Stimulated activated memory B cell treated with anti-CD40 and anti-IgM and Interleukin-4, amounts not matched to agents 10 μg/mL and 1 μg/mL and 100 μg/mL, for 72 hours (primary cell): ENCODE data around the gene PPP2R5D.

ENCODE experiments used
- ATAC-seq: fragments of 150-1000 bp; cut with Tn5 transposase; 2 replicates; pipeline ENCODE4 v1.10.0; 2021
- H3K27ac Mint-ChIP-seq: one replicate; pipeline ENCODE4 v1.8.0; 2022; ENCODE audit warnings: mild to moderate bottlenecking, mixed read lengths
- H3K27me3 Mint-ChIP-seq: one replicate; pipeline ENCODE4 v1.8.0; 2022; ENCODE audit warnings: mixed read lengths
- H3K36me3 Mint-ChIP-seq: one replicate; pipeline ENCODE4 v1.8.0; 2022; ENCODE audit warnings: mixed read lengths
- H3K4me1 Mint-ChIP-seq: one replicate; pipeline ENCODE4 v1.8.0; 2022; ENCODE audit warnings: mixed read lengths
- H3K4me3 Mint-ChIP-seq: one replicate; pipeline ENCODE4 v1.8.0; 2022; ENCODE audit warnings: mild to moderate bottlenecking, moderate library complexity, mixed read lengths
- H3K9me3 Mint-ChIP-seq: one replicate; pipeline ENCODE4 v1.8.0; 2022; ENCODE audit warnings: mixed read lengths

Gene PPP2R5D

GRCh38 chr6:42960243-42961019, 23.9 kb upstream of the PPP2R5D start, which contains the start of gene GNMT:
TSS of gene GNMT (plus strand) at chr6:42960754. CDS start at chr6:42960768, 14 bp downstream.
- H3K4me1 Mint-ChIP-seq: peaks cover 22% of the 10 kb centered on the region
- peaks cover 28% of the 10 kb centered on the region for H3K36me3 Mint-ChIP-seq
- peak within 1 kb of the TSS; percentile 43 for H3K27ac Mint-ChIP-seq
- H3K27me3 Mint-ChIP-seq: no peaks in the 10 kb centered on the region
- peak; percentile 73 for ATAC-seq
- no peaks in the 10 kb centered on the region for H3K9me3 Mint-ChIP-seq
- peak within 1 kb of the TSS; percentile 80 for H3K4me3 Mint-ChIP-seq

- Mint-ChIP-seq H3K27me3 (no peaks in the 10 kb centered on the region), H3K4me1 (peaks cover 22% of the 10 kb centered on the region), H3K4me3 (peak overlapping the region; percentile 80), H3K27ac (peak overlapping the region; percentile 43), H3K36me3 (peaks cover 34% of the 10 kb centered on the region), H3K9me3 (no peaks in the 10 kb centered on the region)
- ATAC-seq: no peak
Observed at GRCh38 chr6:42961020-42961470, 23.3 kb upstream of the PPP2R5D start.

- no peaks in the 10 kb centered on the region for H3K27me3 Mint-ChIP-seq
- peaks cover 42% of the 10 kb centered on the region for H3K36me3 Mint-ChIP-seq
- no peak overlapping the region for H3K27ac Mint-ChIP-seq
- H3K4me3 Mint-ChIP-seq: no peak overlapping the region
- ATAC-seq: no peak
- H3K9me3 Mint-ChIP-seq: no peaks in the 10 kb centered on the region
- H3K4me1 Mint-ChIP-seq: peaks cover 22% of the 10 kb centered on the region
Observed at GRCh38 chr6:42962096-42962495, 22.3 kb upstream of the PPP2R5D start.

GRCh38 chr6:42962502-42963178, 21.7 kb upstream of the PPP2R5D start:
- ATAC-seq: no peak
- Mint-ChIP-seq H3K27me3 (no peaks in the 10 kb centered on the region), H3K4me1 (peaks cover 22% of the 10 kb centered on the region), H3K27ac (no peak overlapping the region), H3K36me3 (peaks cover 48% of the 10 kb centered on the region), H3K4me3 (no peak overlapping the region), H3K9me3 (no peaks in the 10 kb centered on the region)

DNA sequence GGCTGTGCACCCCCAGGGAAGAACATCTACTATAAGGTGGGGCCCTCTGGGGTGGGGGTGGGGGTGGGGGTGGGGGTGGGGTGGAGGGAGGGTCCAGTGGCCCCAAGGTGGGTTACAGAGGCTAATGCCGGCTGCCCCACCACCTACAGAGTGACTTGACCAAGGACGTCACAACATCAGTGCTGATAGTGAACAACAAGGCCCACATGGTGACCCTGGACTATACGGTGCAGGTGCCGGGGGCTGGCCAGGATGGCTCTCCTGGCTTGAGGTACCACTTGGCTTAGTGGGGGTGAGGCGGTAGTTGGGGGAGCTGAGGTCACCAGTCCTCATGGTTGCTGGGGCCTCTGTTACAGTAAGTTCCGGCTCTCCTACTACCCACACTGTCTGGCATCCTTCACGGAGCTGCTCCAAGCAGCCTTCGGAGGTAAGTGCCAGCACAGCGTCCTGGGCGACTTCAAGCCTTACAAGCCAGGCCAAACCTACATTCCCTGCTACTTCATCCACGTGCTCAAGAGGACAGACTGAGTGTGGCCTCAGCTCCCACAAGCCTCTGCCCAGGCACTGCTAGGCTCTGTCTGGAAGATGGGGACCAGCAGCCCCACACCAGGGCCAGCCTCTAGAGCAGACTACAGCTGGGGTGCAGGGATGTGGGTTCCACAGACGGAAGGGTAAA, 21.1 kb upstream of the PPP2R5D start:
- no peaks in the 10 kb centered on the region for H3K9me3 Mint-ChIP-seq
- no peak for ATAC-seq
- H3K36me3 Mint-ChIP-seq: peaks cover 55% of the 10 kb centered on the region
- peaks cover 22% of the 10 kb centered on the region for H3K4me1 Mint-ChIP-seq
- no peak overlapping the region for H3K27ac Mint-ChIP-seq
- no peak overlapping the region for H3K4me3 Mint-ChIP-seq
- no peaks in the 10 kb centered on the region for H3K27me3 Mint-ChIP-seq

GRCh38 chr6:42963855-42964605, 20.3 kb upstream of the PPP2R5D start:
- Mint-ChIP-seq H3K4me3 (no peak overlapping the region), H3K27me3 (no peaks in the 10 kb centered on the region), H3K36me3 (peaks cover 62% of the 10 kb centered on the region), H3K9me3 (no peaks in the 10 kb centered on the region), H3K4me1 (peaks cover 22% of the 10 kb centered on the region), H3K27ac (no peak overlapping the region)
- ATAC-seq: peak; percentile 58

- peaks cover 70% of the 10 kb centered on the region for H3K36me3 Mint-ChIP-seq
- no peaks in the 10 kb centered on the region for H3K9me3 Mint-ChIP-seq
- ATAC-seq: no peak
- H3K4me1 Mint-ChIP-seq: peaks cover 6% of the 10 kb centered on the region
- H3K27me3 Mint-ChIP-seq: no peaks in the 10 kb centered on the region
- H3K4me3 Mint-ChIP-seq: no peak overlapping the region
- H3K27ac Mint-ChIP-seq: no peak overlapping the region
Observed at GRCh38 chr6:42966571-42966970, 17.8 kb upstream of the PPP2R5D start.

- Mint-ChIP-seq H3K4me1 (peaks cover 9% of the 10 kb centered on the region), H3K27ac (no peak overlapping the region), H3K9me3 (no peaks in the 10 kb centered on the region), H3K4me3 (no peak overlapping the region), H3K27me3 (no peaks in the 10 kb centered on the region), H3K36me3 (peaks cover 66% of the 10 kb centered on the region)
- ATAC-seq: no peak
Observed at GRCh38 chr6:42967228-42967627, 17.1 kb upstream of the PPP2R5D start.

GRCh38 chr6:42968126-42968701, 16.2 kb upstream of the PPP2R5D start:
- no peak overlapping the region for H3K27ac Mint-ChIP-seq
- H3K9me3 Mint-ChIP-seq: no peaks in the 10 kb centered on the region
- ATAC-seq: no peak
- peaks cover 9% of the 10 kb centered on the region for H3K4me1 Mint-ChIP-seq
- no peak overlapping the region for H3K4me3 Mint-ChIP-seq
- peaks cover 60% of the 10 kb centered on the region for H3K36me3 Mint-ChIP-seq
- H3K27me3 Mint-ChIP-seq: no peaks in the 10 kb centered on the region

- H3K27ac Mint-ChIP-seq: no peak overlapping the region
- H3K36me3 Mint-ChIP-seq: peaks cover 59% of the 10 kb centered on the region
- H3K9me3 Mint-ChIP-seq: no peaks in the 10 kb centered on the region
- H3K27me3 Mint-ChIP-seq: no peaks in the 10 kb centered on the region
- no peak for ATAC-seq
- H3K4me3 Mint-ChIP-seq: no peak overlapping the region
- peaks cover 9% of the 10 kb centered on the region for H3K4me1 Mint-ChIP-seq
Observed at GRCh38 chr6:42968783-42969182, 15.6 kb upstream of the PPP2R5D start.

DNA sequence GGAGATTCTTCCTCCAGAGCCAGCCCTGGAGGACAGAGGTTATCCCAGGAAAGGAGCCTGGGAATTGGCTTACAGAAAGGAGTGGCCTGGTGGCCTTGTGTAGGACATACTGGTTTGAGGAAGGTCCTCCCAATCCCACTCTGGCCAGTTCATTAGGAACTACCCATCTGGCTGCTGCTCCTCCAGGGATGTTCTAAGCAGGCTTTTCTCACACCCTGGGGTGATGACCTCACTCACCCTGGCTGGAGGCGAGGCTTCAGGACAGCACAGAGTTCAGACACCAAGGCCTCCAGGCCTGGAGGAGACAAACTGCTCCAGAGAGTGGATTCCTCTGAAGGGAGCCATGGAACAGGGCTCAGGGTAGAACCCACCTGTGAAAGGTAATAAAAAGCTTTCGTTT, 14.9 kb upstream of the PPP2R5D start:
- ATAC-seq: no peak
- Mint-ChIP-seq H3K4me3 (no peak overlapping the region), H3K4me1 (peaks cover 9% of the 10 kb centered on the region), H3K36me3 (peaks cover 58% of the 10 kb centered on the region), H3K27ac (no peak overlapping the region), H3K27me3 (no peaks in the 10 kb centered on the region), H3K9me3 (no peaks in the 10 kb centered on the region)

DNA sequence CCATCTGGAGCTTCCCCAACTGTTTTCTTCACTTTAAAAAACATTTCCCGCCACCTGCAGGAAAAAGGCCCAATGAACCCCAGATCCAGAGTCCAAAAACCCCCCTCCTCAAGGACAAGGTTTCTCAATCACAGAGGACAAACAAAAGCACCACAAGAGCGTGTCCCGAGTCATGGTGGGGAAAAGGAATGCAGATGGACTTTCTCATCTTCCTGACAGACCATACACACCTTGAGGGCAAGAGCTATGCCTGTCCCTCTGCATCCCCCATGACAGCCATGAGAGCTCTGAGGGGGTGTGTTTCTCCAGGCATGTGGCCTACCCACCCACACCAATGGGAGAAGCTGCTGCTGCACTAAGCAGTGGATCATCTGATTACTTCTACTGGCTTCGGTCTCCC, 14.4 kb upstream of the PPP2R5D start:
- Mint-ChIP-seq H3K4me3 (no peak overlapping the region), H3K27ac (no peak overlapping the region), H3K9me3 (no peaks in the 10 kb centered on the region), H3K4me1 (peaks cover 11% of the 10 kb centered on the region), H3K36me3 (peaks cover 53% of the 10 kb centered on the region), H3K27me3 (no peaks in the 10 kb centered on the region)
- no peak for ATAC-seq

DNA sequence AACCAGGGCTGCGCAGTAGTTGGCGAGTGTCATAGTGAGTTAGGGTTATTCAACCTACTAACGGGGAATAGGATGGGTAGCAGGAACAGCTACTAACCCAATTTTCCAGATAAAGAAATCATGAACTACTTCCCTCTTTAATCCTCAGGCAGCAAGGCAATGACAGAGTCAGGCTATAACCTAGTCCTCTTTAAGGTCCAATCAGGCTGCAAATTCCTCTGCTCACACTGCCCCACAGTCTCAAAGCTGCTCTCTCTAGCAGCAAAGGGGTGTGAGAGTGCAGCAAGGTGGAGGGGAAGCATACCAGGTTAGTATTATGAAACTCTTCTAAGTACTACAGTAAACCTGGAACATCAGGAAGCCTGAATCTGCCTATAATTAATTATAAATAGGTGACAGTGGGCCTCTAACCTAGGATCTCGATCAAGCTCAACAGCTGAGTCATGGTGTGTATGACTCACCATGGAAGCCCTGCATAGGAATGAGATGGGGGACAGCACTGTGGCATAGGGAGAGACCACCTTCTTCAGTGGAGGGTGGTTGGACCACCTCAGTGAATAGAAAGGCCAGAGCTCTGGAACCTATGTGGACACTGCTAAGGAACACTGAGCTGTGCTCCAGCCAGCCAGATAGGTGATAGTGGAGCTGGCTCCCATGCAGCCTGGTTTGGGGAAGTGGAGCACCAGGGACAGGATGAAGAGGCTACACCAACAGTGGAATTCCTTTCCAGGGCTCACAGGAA, 13.3 kb upstream of the PPP2R5D start:
- H3K36me3 Mint-ChIP-seq: peaks cover 44% of the 10 kb centered on the region
- H3K9me3 Mint-ChIP-seq: no peaks in the 10 kb centered on the region
- H3K4me3 Mint-ChIP-seq: no peak overlapping the region
- H3K27ac Mint-ChIP-seq: no peak overlapping the region
- no peak for ATAC-seq
- no peaks in the 10 kb centered on the region for H3K27me3 Mint-ChIP-seq
- peaks cover 16% of the 10 kb centered on the region for H3K4me1 Mint-ChIP-seq

DNA sequence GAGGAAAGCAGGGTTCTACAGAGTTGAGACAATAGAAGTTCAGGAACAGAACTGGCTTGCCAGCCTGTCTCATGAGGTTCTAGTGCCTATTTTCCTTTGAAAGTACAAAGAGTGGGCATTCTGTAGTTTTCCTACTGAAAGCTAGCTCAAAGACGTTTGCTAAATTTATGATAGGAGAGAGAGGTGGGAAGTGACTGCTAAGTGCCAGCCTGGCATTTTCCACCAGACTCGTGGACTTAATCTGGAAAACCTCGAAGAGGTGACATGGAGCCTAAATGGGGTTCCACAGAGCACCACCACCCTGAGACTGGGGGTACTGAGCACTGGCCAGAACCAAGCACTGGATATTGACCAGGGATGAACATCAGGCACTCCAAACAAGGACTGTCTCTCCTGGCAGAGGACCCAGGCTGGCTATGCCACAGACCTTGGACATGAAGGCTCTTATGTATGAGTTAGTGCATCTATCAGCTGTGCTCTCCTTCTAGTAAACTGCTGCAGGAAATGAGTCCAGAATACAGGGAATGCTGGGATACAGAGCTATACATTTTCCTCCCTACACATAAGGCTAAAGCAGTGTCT, 12.5 kb upstream of the PPP2R5D start:
- Mint-ChIP-seq H3K27ac (no peak overlapping the region), H3K9me3 (no peaks in the 10 kb centered on the region), H3K4me1 (peaks cover 24% of the 10 kb centered on the region), H3K4me3 (no peak overlapping the region), H3K27me3 (no peaks in the 10 kb centered on the region), H3K36me3 (peaks cover 38% of the 10 kb centered on the region)
- no peak for ATAC-seq
